DOHH2 (cell line): ENCODE measurements around the gene KCNK5.

Experiments
- H3F3A ChIP-seq: fragments of 200-600 bp; sonication (generic), shearing (Covaris generic); 2 replicates; pipeline ENCODE4 v1.6.0; 2016; ENCODE audit warnings: antibody characterized with exemption, mild to moderate bottlenecking; ENCODE audit not compliant: control insufficient read depth, insufficient read depth
- H3K27ac ChIP-seq: fragments of 200-600 bp; sonication (generic); 2 replicates; pipeline ENCODE4 v1.5.1; 2014; ENCODE audit warnings: low read depth, mild to moderate bottlenecking, low read length, moderate library complexity
- H3K27me3 ChIP-seq: fragments of 200-600 bp; sonication (generic); 2 replicates; pipeline ENCODE4 v1.6.1; 2014; ENCODE audit warnings: mild to moderate bottlenecking, low read length, mixed read lengths; ENCODE audit not compliant: control insufficient read depth
- H3K36me3 ChIP-seq: fragments of 200-600 bp; sonication (generic); 2 replicates; pipeline ENCODE4 v1.6.1; 2014; ENCODE audit warnings: mild to moderate bottlenecking, low read length, moderate library complexity, mixed read lengths; ENCODE audit not compliant: control insufficient read depth
- H3K4me1 ChIP-seq: fragments of 200-600 bp; sonication (generic); 2 replicates; pipeline ENCODE4 v1.6.1; 2014; ENCODE audit warnings: mild to moderate bottlenecking, low read length, mixed read lengths; ENCODE audit not compliant: control insufficient read depth
- H3K4me2 ChIP-seq: fragments of 200-600 bp; sonication (generic); 2 replicates; pipeline ENCODE4 v1.6.0; 2014; ENCODE audit warnings: mild to moderate bottlenecking, low read length, moderate library complexity
- H3K4me3 ChIP-seq: fragments of 200-600 bp; sonication (generic); 2 replicates; pipeline ENCODE4 v1.5.1; 2014; ENCODE audit warnings: mild to moderate bottlenecking, low read length, mixed read lengths
- H3K79me2 ChIP-seq: fragments of 200-600 bp; sonication (generic); 2 replicates; pipeline ENCODE4 v1.6.1; 2014; ENCODE audit warnings: mild to moderate bottlenecking, low read length, mixed read lengths; ENCODE audit not compliant: control insufficient read depth
- H3K9me2 ChIP-seq: fragments of 200-600 bp; sonication (generic); replicated peaks from 2 replicates; pipeline ENCODE4 v1.6.1; 2014; ENCODE audit warnings: mild to moderate bottlenecking, low read length, mixed read lengths; ENCODE audit not compliant: control insufficient read depth
- H3K9me3 ChIP-seq: fragments of 200-600 bp; sonication (generic); 2 replicates; pipeline ENCODE4 v1.6.1; 2014; ENCODE audit warnings: antibody characterized with exemption, low read length, mixed read lengths; ENCODE audit not compliant: control insufficient read depth, insufficient read depth
- H4K20me1 ChIP-seq: fragments of 200-600 bp; sonication (generic); 2 replicates; pipeline ENCODE4 v1.6.0; 2014; ENCODE audit warnings: low read depth, mild to moderate bottlenecking, antibody characterized with exemption, low read length, moderate library complexity; ENCODE audit not compliant: control insufficient read depth, insufficient read depth
- CTCF ChIP-seq: fragments of 200-600 bp; sonication (generic); IDR thresholded peaks from one replicate; pipeline ENCODE4 v1.5.1; 2014; ENCODE audit warnings: antibody characterized with exemption, mild to moderate bottlenecking, low read depth, low read length; ENCODE audit not compliant: poor library complexity, severe bottlenecking
- EZH2phosphoT487 ChIP-seq: fragments of 200-600 bp; sonication (generic); IDR thresholded peaks from 2 replicates; pipeline ENCODE4 v1.6.1; 2017; ENCODE audit warnings: borderline replicate concordance, mild to moderate bottlenecking, antibody characterized with exemption, low read length, moderate library complexity, mixed read lengths

KCNK5 gene

DNA sequence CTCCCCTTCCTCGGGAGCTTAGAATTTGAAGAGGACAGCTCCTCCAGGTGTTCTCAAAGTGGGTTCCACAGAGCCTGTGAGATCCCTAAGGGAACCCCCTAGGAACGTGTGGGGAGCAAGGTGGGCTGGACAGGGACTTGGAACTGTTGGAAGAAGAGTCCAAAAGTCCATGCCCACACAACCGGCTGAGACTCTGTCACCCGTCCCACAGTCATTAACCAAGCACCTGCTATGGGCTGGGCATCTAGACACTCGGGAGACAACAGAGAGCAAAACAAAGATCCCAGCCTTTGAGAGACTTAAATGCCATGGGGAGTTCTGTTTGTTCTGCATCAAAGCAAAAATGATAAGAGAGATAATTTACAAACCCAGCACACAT lies 62.4 kb downstream of the KCNK5 start:
- Histone ChIP-seq H3K9me2 (no peaks in the 10 kb centered on the region; the same call in 1 of the 2 replicates), H3F3A (no peaks in the 10 kb centered on the region), H3K27me3 (peaks cover 11% of the 10 kb centered on the region; the same call in 1 of the 2 replicates), H3K4me2 (no peak overlapping the region), H3K36me3 (no peaks in the 10 kb centered on the region), H3K9me3 (no peaks in the 10 kb centered on the region), H3K27ac (no peak overlapping the region), H4K20me1 (no peaks in the 10 kb centered on the region), H3K79me2 (no peaks in the 10 kb centered on the region), H3K4me3 (no peak overlapping the region), H3K4me1 (no peaks in the 10 kb centered on the region)
- TF ChIP-seq CTCF (no peak), EZH2phosphoT487 (no peak)

- Histone ChIP-seq H4K20me1 (no peaks in the 10 kb centered on the region), H3F3A (no peaks in the 10 kb centered on the region), H3K9me2 (no peaks in the 10 kb centered on the region), H3K79me2 (no peaks in the 10 kb centered on the region), H3K9me3 (no peaks in the 10 kb centered on the region), H3K27me3 (peaks cover 11% of the 10 kb centered on the region; the same call in 1 of the 2 replicates), H3K36me3 (no peaks in the 10 kb centered on the region), H3K4me2 (no peak overlapping the region), H3K4me1 (no peaks in the 10 kb centered on the region), H3K27ac (no peak overlapping the region), H3K4me3 (no peak overlapping the region)
- TF ChIP-seq CTCF: peak; percentile 86
- TF ChIP-seq EZH2phosphoT487: no peak
These were observed 62.9 kb downstream of the KCNK5 start for GRCh38 chr6:39166189-39166911.

- Histone ChIP-seq H3K79me2 (no peaks in the 10 kb centered on the region), H3K4me1 (no peaks in the 10 kb centered on the region), H3K27me3 (no peaks in the 10 kb centered on the region), H3F3A (no peaks in the 10 kb centered on the region), H3K27ac (no peak overlapping the region), H4K20me1 (no peaks in the 10 kb centered on the region), H3K4me3 (no peak overlapping the region), H3K9me3 (no peaks in the 10 kb centered on the region), H3K4me2 (no peak overlapping the region), H3K9me2 (no peaks in the 10 kb centered on the region), H3K36me3 (no peaks in the 10 kb centered on the region)
- TF ChIP-seq CTCF (no peak), EZH2phosphoT487 (no peak)
These were observed 71.8 kb downstream of the KCNK5 start for GRCh38 chr6:39157511-39157910.
